ENCODE measurements around the gene RSPH10B.
"Not testable (repeated sequence)": the region's sequence is repeated elsewhere in the genome, so short reads cannot be mapped to it uniquely, and the experiment has no call there.

Gene RSPH10B

DNA sequence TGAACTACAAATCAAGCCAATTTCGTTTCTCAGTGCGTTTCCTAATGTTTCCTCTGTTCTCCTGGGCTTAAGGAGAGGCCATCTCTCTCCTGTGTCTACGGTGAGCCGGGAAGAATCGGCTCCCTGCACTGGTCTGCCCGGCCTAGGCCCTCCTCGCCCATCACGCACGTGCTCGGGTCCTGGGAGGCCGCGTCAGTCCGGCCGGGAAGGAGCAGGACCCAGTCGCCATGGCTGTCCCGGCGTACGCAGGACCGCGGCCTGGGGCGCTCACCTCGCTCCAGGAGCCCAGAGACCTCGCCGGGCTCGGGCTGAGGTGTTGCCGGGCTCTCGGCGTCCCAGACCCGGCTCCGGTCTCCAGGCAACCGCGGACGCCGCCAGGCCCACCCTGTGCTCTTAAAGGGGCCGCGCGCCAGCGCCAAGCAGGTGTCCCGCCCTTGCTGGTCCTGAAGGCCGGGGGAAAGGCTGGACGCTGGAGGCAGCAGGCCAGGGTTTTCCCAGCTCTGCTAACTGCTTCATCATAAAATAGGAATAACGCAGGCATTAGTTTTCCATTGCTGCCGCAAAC is at the start of gene RSPH10B:
TSS of gene RSPH10B (minus strand) at position 343 of the 565 bp plus-strand sequence. CDS start 3,573 bp downstream, outside the sequence.
- not testable (repeated sequence) for DNase-seq

DNA sequence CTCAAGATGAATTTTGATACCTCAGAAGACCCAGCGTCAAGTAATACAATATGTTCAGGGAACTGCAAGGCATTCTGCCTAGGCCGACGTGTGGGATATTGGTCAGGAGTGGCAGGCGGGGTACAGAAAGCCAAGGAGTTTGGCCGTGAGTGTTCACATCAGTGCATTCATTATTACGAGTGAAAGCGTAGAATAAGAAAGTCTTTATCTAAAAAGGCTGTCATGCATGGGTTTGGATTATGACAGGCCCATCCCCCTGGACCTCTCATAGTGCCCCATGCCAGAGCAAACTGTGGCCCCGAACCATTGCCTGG is 46.1 kb upstream of the RSPH10B start:
- DNase-seq: no peak

DNA sequence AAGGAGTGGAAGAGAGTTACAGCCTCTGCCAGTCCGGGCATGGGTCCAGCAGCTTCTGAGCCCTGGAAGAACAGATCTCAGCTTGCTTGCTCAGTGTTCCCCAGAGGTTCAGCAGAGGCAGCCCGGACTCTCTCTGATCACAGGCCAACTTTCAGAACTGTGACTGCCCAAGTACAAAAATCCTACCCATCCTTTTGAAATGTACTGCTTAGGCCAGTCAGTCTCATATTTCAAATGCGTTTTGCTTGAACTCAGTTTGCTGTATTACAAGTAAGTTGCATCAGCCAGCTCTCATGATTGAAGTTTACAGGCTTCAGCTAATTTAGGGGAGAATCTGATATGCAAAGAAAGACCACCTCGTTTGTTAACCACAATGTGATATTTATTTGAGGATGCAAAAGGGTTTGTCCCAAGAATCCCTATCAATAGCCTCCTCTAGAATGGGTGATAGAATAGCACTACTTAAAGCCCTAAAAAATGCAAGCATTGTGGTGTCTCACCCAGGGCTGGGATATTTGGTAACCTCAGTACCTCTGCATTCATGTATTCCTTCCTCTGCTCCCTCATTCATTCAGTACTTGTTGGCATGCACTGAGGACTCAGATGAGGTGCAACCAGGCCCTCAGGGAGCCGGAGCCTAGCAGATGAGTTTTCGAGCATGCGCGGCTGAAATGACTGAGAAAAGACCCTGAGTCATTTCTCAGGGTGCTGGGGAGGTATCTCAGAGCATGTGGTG is 45.6 kb upstream of the RSPH10B start:
- no peak for DNase-seq

DNA sequence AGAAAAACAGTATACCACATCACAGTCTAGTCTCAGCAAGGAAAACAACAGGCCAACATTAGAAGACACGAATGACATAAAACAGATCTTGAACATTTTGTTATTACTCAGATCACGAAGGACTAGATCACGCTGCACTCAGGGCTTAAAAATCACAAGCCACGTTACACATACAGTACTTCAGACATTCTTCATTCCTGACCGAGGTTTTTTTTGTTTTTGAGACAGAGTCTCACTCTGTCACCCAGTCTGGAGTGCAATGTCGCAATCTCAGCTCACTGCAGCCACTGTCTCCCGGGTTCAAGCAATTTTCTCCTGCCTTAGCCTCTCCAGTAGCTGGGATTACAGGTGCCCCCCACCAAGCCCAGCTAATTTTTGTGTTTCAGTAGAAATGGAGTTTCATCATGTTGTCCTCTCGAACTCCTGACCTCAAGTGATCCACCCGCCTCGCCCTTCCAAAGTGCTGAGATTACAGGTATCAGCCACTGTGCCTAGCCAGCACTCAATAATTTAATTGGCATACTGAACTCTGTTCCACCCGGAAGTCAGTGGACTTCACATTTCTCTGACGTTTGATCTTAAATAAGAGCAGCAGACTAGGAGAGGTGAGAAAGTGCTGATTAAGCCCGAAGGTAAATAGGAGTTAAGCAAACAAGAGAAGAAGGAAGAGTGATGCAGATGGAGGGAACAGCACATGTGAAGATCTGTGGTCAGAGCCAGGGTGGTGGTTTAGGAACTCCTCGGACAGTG is 42.0 kb upstream of the RSPH10B start:
- no peak for DNase-seq

DNA sequence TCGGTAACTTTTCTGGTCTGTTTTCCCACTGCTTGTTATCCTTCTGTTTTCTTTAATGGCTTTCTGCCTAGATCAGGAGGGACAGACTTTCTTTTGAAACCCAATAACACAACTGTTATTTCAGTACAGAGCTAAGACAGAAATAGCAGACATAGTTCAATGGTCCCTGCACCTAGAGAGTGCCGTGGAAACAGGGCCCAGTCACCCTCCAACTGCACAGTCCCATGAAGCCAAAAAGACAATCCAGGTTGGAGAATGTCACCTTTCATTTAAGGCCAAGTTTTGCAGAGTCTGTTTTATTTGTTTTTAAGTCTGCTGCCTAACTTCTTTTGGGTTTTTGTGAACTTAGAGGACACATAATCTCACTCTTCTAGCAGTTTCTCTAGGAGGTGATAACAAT is 41.1 kb upstream of the RSPH10B start:
- no peak for DNase-seq

DNA sequence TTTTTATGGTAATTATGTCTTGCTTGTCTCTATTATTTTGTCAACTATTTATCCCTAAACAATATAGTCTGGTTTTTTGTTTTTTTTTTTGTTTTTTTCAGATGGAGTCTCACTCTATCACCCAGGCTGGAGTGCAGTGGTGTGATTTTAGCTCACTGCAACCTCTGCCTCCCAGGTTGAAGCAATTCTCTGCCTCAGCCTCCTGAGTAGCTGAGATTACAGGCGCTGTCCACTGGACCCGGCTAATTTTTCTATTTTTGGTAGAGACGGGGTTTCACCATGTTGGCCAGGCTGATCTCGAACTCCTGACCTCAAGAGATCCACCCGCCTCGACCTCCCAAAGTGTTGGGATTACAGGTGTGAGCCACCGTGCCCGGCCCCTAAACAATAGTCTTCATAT is 39.9 kb upstream of the RSPH10B start:
- DNase-seq: not testable (repeated sequence)

DNA sequence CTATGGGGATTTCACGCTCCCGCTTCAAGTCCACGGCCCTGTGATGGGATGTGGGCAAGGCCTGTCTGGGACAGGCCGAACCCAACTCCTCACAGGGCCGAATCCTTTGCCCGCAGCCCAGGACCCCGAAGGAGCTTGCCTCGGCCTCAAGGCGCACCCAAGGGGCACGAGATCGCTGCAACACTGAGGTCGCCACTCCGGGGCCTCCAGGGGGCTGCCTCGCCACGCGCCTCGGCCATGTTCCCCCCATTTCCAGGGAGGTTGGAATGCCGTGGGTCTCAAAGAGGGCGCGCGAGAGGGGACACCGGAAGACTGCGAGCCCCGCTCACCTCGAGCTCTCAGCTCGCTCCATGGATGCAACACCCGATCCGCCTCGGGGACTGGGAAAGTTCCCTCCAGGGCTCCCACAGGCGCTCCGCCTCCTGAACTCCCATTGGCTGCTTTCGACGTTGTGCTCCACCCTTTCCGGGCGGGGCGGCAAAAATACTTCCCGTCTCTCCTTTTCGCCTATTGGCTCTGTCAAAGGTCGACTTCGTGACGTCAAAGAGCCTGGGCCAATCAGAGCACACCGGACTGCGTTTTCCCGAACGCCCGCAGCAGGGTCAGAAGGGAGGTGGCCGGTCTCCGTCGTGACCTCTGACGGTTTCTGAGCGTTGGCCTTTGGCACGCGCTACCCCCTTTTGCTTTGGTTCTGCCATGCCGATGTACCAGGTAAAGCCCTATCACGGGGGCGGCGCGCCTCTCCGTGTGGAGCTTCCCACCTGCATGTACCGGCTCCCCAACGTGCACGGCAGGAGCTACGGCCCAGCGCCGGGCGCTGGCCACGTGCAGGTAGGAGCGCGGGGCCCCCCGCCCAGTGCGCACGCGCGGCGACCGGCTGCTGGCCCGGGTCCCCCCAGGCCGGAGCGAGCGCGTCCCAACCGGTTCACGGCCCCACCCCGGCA is 38.5 kb upstream of the RSPH10B start, which contains the start of the genes AIMP2 and PMS2:
TSS of gene AIMP2 (plus strand) at position 605 of the 944 bp plus-strand sequence. CDS start at position 697, 92 bp downstream.
TSS of gene PMS2 (minus strand) at position 382 of the 944 bp plus-strand sequence. CDS start at position 352, 30 bp downstream.
- DNase-seq: peak; percentile 95

DNA sequence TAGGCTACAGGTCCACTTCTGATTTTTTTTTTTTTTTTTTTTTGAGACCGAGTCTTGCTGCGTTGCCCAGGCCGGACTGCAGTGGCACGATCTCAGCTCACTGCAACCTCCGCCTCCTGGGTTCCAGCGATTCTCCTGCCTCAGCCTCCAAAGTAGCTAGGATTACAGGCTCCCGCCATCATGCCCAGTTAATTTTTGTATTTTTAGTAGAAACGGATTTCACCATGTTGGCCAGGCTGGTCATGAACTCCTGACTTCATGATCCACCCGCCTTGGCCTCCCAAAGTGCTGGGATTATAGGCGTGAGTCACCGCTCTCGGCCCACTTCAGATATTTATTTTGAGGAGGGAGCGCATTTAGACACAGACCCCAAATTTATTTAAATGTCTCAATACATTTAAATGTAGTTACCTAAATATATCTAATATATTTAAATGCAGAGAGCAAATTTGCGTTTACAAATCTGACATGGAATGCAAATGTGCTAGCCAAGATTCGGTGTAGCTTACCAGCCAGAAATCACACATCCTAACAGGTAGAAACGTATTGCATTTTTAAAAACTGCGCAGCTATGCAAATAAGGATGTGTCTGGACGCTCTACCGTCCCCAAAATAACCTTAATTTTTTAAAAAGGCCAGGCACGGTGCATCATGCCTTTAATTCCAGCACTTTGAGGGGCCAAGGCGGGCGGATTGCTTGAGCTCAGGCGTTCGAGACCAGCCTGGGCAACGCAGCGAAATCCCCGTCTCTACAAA is 37.5 kb upstream of the RSPH10B start:
- not testable (repeated sequence) for DNase-seq

DNA sequence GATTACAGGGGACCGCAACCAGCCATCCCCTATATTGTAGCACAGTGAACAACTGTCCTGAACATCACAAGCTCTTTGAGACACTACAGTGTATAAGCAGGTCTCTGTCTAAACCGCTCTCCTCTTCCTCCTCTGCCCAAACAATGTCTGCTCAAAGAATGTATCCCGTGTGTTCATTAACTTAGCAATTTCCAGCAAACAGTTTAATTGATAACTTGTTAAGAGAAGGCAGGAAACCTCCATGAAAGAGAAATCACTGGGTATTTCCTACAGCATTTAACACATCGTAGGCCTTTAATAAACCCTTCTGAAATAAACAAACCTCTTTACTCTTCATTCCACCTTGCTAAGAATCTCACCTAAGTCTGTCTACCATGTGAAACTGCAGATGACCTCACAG is 36.9 kb upstream of the RSPH10B start:
- DNase-seq: no peak

DNA sequence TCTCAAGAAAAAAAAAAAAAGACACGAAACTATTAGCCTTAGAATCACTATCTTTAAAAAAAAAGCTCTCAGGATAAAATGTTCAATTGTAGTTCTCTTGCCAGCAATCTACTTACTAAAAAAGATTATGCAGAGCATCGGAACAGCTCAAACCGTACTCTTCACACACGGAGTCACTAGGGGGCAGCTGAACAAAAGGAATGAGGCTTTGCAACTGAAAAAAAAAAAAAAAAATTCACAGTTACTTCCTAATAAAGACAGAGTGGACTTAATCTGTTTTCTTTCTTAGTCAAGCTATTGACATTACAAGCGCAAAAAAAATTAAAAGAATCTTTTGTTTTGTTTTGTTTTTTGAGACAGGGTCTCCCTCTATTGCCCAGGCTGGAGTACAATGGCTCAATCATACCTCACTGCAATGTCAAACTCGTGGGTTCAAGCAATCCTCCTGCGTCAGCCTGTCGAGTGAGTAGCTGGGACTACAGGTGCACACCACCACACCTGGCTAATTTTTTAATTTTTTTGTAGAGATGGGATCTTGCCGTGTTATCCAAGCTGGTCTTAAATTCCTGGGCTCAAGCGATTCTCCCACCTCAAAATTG is 26.8 kb upstream of the RSPH10B start:
- DNase-seq: peak; percentile 33

DNA sequence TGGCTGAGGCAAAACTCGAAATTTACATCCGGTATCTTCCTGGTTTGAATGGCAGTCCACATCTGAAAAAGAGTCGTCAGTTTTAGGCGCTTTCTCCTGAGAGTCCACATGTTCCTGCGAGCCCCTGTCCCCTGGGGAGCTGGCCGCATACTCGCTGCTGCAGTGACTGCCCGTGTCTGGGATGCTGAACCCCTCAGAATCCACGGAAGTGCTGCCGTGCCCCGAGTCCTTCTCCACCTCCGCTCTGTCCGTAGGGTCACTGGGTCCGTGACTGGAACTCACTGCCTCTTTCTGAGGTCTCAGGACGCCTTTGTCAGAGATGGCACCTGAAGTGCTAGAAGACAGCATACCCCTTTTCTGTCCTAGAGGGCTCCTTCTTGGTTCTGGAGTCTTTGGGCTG is 16.6 kb upstream of the RSPH10B start:
- not testable (repeated sequence) for DNase-seq

DNA sequence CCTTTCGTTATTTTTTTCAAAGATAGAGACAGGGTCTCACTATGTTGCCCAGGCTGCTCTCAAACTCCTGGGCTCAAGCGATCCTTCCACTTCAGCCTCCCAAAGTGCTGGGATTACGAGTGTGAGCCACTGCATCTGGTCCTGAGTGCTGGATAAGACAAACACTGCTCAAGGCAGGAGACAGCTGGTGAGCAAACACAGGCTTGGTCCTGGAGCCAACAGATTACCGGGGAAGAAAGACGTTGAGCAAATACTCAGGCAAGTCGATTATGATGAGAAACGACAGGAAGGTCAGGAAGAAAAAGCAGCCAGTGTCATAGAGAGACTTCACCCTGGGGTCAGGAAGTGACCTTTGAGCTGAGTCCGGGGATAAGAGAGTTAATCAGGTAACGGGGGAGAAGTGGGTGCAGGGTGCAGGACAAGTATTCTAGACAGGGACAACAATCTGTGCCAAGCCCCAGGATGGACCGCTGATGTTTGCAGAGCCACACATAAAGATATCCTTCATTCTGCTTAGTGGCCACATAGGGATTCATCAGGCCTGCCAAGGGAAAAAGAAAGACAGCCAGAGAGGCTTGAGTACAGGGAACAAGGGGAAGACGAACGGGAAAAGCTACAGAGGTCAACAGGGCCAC is 9.3 kb upstream of the RSPH10B start:
- not testable (repeated sequence) for DNase-seq

DNA sequence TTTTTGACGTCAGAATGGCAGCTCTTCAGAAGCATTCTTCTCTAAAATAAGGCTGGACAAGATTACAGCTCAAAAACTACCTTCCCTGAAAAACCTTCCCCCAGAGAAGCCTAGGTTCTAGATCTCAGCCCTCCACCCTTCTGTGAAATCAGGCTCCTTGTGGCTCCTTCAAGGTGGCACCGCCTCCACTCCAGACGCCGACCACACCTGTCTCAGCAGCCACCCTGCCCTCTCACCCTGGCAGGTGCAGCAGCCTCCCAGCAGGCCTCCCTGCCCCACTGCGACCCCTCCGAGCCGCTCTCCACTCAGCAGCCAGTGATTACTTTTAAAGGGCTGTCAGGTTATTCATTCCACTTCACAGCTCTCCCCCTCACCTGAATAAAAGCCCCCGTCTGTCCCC is 3.1 kb upstream of the RSPH10B start:
- DNase-seq: not testable (repeated sequence)

DNA sequence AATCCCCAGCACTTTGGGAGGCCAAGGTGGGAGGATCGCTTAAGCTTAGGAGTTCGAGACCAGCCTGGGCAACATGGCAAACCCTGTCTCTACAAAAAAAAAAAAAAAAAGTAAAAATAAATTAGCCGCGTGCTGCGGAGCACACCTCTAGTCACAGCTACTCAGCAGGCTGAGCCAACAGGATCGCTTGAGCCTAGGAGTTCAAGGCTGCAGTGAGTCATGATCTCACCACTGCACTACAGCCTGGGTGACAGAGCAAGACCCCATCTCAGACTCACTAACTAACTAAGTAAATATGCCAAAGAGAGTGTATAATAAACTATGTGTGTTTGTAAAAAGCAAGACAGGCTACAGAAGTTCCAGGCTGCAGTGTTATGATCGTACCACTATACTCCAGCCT is 6.7 kb downstream of the RSPH10B start:
- not testable (repeated sequence) for DNase-seq

DNA sequence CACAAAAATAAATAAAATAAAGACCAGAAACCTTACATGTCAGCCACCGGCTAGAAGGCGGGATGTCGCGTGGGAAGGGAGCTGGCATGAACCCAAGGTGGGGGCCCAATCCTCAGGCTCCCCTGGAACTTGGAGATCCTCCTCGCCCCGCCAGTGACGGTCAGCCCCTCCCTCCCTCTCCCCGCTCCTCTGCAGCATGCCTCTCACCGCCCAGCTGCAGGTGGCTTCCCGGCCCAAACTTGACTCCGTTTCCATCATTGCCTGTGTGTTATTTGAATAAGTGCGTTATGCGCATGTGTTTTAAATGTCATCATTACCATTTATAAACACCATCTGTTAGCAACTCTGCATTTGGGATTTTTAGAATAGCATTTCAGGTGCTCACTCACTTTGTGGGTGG is 7.3 kb downstream of the RSPH10B start:
- not testable (repeated sequence) for DNase-seq

DNA sequence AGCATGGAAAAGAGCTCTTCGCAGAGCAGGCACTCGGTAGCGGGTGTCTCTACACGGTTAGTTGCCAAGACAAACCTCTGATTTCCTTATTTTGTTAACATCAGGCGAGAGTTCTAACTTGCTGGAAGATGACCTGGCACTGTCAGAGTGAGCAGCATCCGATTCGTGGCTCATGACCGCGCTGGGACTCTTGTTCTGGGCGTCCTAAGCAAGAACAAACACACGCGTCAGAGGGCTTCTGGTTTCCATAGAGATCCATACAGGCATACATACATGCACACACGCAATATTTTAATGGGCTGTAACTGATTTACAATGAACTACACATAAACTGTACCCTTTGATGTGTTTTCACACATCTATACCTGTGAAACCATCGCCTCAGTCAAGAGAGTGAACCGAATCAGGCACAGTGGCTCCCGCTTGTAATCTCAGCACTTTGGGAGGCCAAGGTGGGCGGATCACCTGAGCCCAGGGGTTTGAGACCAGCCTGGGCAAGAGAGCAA is 35.5 kb downstream of the RSPH10B start:
- DNase-seq: not testable (repeated sequence)

DNA sequence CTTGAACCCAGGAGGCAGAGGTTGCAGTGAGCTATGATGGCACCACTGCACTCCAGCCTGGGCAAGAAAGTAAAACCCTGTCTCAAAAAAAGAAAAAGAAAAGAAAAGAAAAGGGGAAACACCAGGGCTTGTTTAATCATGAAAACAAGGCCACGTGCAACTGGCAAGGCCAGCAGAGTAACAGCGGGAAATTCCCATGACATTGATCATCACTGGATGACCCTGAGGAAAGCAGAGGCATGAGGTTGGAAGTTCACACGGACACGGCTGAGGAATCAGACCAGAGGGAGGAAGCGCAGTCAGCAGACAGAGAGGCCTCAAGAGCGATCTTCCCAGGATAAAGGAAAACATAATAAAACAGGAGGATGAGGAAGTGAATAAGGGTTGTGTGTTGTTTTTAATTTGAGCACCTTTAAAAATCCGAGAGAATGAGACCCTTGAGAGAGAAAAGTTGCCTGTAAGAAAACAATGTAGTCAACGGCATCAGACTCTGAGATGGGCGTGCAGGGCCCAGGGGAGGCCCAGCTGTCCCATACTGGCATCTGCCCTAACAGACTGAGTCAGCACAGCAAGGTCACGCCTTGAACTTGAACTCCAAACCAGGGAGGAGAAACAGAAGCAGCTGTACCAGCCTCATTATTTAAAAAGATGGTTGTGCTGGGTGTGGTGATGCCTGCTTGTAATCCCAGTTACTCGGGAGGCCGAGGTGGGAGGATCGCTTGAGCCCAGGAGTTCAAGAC is 38.4 kb downstream of the RSPH10B start:
- DNase-seq: not testable (repeated sequence)

DNA sequence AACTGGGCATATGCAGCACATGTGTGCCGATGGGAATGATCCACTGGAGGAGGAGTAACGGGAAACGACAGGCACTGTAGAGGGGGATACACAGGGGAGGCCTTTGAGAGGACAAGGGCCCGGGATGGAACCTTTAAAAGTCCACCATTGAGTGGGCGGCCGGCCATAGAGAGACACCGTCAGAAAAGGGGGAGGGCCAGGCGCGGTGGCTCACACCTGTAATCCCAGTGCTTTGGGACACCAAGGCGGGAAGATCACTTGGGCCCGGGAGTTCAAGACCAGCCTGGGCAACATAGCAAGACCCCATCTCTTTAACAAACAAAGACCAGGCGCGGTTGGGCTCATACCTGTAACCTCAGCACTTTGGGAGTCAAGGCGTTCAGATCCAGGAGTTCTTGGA is 39.2 kb downstream of the RSPH10B start:
- DNase-seq: not testable (repeated sequence)

DNA sequence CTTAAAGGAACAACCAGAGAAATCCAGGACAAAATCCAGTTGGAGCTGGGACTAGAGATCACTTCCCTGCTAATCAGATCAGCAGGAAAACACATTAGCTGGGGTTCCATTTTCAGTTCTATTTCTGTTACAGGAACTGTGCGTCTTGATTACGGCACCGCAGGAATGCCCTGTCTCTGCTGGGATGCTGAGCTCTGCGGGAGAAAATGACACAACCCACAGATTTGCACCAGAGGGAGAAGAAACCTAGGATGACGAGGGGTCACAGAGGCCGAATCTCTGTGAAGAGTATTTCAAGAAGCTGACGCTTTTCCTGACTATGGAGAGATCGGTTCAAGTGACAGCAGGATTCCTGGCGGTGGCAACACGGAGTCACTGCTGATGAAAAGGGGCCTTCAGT is 40.2 kb downstream of the RSPH10B start:
- DNase-seq: not testable (repeated sequence)

All from activated T-cell treated with anti-CD3 and anti-CD28 coated beads, Interleukin-2, amount 50 U/mL, for 1 hour (primary cell).